SK-N-SH (cell line): ENCODE data around the gene SCNN1B.

Experiments
- CTCF ChIP-seq: fragments of 200-600 bp; sonication (generic); IDR thresholded peaks from 2 replicates; pipeline ENCODE4 v1.6.1; 2017; ENCODE audit warnings: antibody characterized with exemption, mild to moderate bottlenecking, moderate library complexity
- IRF3 ChIP-seq: fragments of 150-350 bp; IDR thresholded peaks from 2 replicates; pipeline ENCODE4 v1.6.1; 2016; ENCODE audit warnings: mild to moderate bottlenecking, low read depth, low read length
- RFX5 ChIP-seq: IDR thresholded peaks from 2 replicates; pipeline ENCODE4 v1.6.1; 2012; ENCODE audit warnings: mild to moderate bottlenecking, improper control_type of control experiment, low read length
- TEAD4 ChIP-seq: IDR thresholded peaks from 2 replicates; pipeline ENCODE4 v1.4.0; 2012; ENCODE audit warnings: mild to moderate bottlenecking, borderline replicate concordance; ENCODE audit not compliant: insufficient read depth
- ZBTB33 ChIP-seq: IDR thresholded peaks from 2 replicates; pipeline ENCODE4 v1.4.0; 2012; ENCODE audit warnings: low read depth, borderline replicate concordance

GRCh38 chr16:23410176-23410575, 108.1 kb downstream of the SCNN1B start:
- no peak for TF ChIP-seq RFX5
- TF ChIP-seq CTCF: no peak
- TF ChIP-seq IRF3: no peak
- no peak for TF ChIP-seq ZBTB33
- TF ChIP-seq TEAD4: no peak
